Chondrocyte (in vitro differentiated cells): ENCODE measurements around the gene RUNX2. TPM values are rescaled to one million over a fixed set of nuclear protein-coding genes. Genes with fewer than 3 reads are reported as not detected.
"Not testable (repeated sequence)": the region's sequence is repeated elsewhere in the genome, so short reads cannot be mapped to it uniquely, and the experiment has no call there.

Experiments
- DNase-seq: peaks from one replicate; pipeline ENCODE4 v3.0.0; 2021; ENCODE audit warnings: mixed read lengths, low spot score
- H3K27ac Mint-ChIP-seq: one replicate; pipeline ENCODE4 v1.8.0; 2021; ENCODE audit warnings: mild to moderate bottlenecking, moderate library complexity, mixed read lengths; ENCODE audit not compliant: unreplicated experiment
- H3K27me3 Mint-ChIP-seq: 2 replicates; pipeline ENCODE4 v1.8.0; 2021; ENCODE audit warnings: low read depth, mixed read lengths
- H3K36me3 Mint-ChIP-seq: 2 replicates; pipeline ENCODE4 v1.8.0; 2021; ENCODE audit warnings: low read depth, mixed read lengths
- H3K4me1 Mint-ChIP-seq: 2 replicates; pipeline ENCODE4 v1.8.0; 2021; ENCODE audit warnings: low read depth, mild to moderate bottlenecking, mixed read lengths
- H3K4me3 Mint-ChIP-seq: one replicate; pipeline ENCODE4 v1.8.0; 2021; ENCODE audit warnings: mild to moderate bottlenecking, moderate library complexity, mixed read lengths; ENCODE audit not compliant: unreplicated experiment
- H3K9me3 Mint-ChIP-seq: 2 replicates; pipeline ENCODE4 v1.8.0; 2021; ENCODE audit warnings: low read depth, mixed read lengths
- long read RNA-seq: library from polyadenylated mRNA; stranded (forward); transcript quantifications from one replicate; pipeline ENCODE4 v2.0.0, GENCODE V29; 2021
- total RNA-seq: library from RNA; stranded (reverse); gene quantifications from 3 replicates; pipeline ENCODE4 v1.2.1, GENCODE V29; 2021
- TF ChIP-seq, protein P1 (sequence below): fragments of 200-600 bp; sonication (generic); IDR thresholded peaks from 2 replicates; pipeline ENCODE4 v1.5.0; 2021; ENCODE audit warnings: antibody characterized with exemption, mild to moderate bottlenecking, moderate library complexity

RUNX2 gene
- 12.2 to 20.4 TPM (median 14.0 TPM) in 3 replicates for total RNA-seq
- long read RNA-seq, full-length matches to known transcripts = 1 of 8 reads
- long read RNA-seq, partial matches to known transcripts = 0 of 8 reads
- long read RNA-seq, other reads (novel, unspliced or antisense) = 7 of 8 reads

DNA sequence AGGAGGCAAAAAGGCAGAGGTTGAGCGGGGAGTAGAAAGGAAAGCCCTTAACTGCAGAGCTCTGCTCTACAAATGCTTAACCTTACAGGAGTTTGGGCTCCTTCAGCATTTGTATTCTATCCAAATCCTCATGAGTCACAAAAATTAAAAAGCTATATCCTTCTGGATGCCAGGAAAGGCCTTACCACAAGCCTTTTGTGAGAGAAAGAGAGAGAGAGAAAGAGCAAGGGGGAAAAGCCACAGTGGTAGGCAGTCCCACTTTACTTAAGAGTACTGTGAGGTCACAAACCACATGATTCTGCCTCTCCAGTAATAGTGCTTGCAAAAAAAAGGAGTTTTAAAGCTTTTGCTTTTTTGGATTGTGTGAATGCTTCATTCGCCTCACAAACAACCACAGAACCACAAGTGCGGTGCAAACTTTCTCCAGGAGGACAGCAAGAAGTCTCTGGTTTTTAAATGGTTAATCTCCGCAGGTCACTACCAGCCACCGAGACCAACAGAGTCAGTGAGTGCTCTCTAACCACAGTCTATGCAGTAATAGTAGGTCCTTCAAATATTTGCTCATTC is at the start of gene RUNX2:
Gene RUNX2, plus strand, starts transcription at position 375 of the 567 bp plus-strand sequence. CDS start 397 bp downstream, outside the sequence.
- TF ChIP-seq, protein P1, sequence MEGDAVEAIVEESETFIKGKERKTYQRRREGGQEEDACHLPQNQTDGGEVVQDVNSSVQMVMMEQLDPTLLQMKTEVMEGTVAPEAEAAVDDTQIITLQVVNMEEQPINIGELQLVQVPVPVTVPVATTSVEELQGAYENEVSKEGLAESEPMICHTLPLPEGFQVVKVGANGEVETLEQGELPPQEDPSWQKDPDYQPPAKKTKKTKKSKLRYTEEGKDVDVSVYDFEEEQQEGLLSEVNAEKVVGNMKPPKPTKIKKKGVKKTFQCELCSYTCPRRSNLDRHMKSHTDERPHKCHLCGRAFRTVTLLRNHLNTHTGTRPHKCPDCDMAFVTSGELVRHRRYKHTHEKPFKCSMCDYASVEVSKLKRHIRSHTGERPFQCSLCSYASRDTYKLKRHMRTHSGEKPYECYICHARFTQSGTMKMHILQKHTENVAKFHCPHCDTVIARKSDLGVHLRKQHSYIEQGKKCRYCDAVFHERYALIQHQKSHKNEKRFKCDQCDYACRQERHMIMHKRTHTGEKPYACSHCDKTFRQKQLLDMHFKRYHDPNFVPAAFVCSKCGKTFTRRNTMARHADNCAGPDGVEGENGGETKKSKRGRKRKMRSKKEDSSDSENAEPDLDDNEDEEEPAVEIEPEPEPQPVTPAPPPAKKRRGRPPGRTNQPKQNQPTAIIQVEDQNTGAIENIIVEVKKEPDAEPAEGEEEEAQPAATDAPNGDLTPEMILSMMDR = no peak
- H3K36me3 Mint-ChIP-seq = no peaks in the 10 kb centered on the region
- peak within 1 kb of the TSS; percentile 3 for H3K4me3 Mint-ChIP-seq

DNA sequence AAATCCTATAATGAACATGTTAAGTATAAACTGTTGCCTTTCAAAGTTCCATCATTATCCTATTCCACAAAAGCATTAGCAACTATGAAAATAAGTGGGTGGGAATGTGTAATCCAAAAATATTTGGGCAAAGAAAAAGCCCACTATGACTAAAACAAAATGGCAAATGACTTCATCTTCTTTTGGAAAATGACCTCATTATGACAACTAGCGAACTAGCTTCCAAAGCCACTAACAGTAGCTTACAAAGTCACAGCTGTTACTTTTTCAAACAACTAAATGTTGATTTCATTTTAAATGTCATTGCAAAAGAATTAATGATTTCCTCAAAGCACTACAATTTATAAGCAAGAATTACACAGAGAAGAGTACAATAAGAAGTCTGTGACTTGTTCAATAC is 49.8 kb upstream of the RUNX2 start:
- peaks cover 14% of the 10 kb centered on the region for H3K36me3 Mint-ChIP-seq
- no peak overlapping the region for H3K4me3 Mint-ChIP-seq
- peaks cover 20% of the 10 kb centered on the region for H3K9me3 Mint-ChIP-seq
- no peak overlapping the region for H3K27ac Mint-ChIP-seq
- TF ChIP-seq, protein P1 = no peak
- H3K27me3 Mint-ChIP-seq = no peaks in the 10 kb centered on the region
- H3K4me1 Mint-ChIP-seq = no peaks in the 10 kb centered on the region
- no peak for DNase-seq

More for the DNA sequence above, at the start of gene RUNX2:
- no peaks in the 10 kb centered on the region for H3K27me3 Mint-ChIP-seq
- peaks cover 30% of the 10 kb centered on the region for H3K4me1 Mint-ChIP-seq
- H3K27ac Mint-ChIP-seq = peak within 1 kb of the TSS; percentile 55
- DNase-seq = no peak
- no peaks in the 10 kb centered on the region for H3K9me3 Mint-ChIP-seq

DNA sequence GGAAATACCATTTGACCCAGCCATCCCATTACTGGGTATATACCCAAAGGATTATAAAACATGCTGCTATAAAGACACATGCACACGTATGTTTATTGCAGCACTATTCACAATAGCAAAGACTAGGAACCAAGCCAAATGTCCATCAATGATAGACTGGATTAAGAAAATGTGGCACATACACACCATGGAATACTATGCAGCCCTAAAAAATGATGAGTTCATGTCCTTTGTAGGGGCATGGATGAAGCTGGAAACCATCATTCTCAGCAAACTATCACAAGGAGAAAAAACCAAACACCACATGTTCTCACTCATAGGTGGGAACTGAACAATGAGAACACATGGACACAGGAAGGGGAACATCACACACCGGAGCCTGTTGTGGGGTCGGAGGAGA is 41.4 kb upstream of the RUNX2 start:
- peaks cover 15% of the 10 kb centered on the region for H3K9me3 Mint-ChIP-seq
- DNase-seq, H3K27me3 Mint-ChIP-seq, H3K27ac Mint-ChIP-seq, H3K4me1 Mint-ChIP-seq, H3K4me3 Mint-ChIP-seq: not testable (repeated sequence)
- H3K36me3 Mint-ChIP-seq = peaks cover 13% of the 10 kb centered on the region

DNA sequence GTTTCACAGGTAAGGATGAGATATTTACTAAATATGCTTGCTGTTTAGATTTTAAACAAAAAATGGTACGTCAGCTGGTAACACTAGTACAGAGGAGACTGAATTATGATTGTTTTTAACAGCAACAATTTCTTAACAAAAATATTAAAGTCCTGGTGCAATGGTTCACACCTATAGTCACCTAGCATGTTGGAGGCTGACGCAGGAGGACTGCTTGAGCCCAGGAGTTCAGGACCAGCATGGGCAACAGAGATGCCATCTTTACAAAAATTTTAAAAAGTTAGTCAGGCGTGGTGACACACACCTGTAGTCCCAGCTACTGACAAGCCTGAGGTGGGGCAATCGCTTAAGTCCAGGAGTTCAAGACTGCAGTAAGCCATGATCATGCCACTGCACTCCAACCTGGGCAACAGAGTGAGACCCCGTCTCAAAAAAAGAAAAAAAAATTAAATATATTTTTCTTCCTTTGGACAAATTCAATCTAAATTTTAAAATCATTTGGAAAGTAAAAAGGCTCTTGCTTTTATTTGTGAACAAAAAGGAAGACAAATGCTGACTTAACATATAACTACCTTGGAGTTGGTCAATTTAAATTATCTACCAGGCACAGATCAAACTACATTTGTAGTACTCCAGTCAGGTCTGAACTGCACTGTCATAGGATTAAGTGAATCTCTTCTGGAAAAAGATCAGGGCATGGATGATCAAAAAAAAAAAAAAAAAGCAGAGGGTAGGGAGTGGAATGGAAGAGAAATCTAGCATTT is 38.2 kb upstream of the RUNX2 start:
- Mint-ChIP-seq H3K4me1 (no peaks in the 10 kb centered on the region), H3K36me3 (peaks cover 5% of the 10 kb centered on the region), H3K27me3 (no peaks in the 10 kb centered on the region), H3K9me3 (peaks cover 13% of the 10 kb centered on the region), H3K4me3 (no peak overlapping the region), H3K27ac (no peak overlapping the region)
- DNase-seq = no peak
- TF ChIP-seq, protein P1 = no peak

DNA sequence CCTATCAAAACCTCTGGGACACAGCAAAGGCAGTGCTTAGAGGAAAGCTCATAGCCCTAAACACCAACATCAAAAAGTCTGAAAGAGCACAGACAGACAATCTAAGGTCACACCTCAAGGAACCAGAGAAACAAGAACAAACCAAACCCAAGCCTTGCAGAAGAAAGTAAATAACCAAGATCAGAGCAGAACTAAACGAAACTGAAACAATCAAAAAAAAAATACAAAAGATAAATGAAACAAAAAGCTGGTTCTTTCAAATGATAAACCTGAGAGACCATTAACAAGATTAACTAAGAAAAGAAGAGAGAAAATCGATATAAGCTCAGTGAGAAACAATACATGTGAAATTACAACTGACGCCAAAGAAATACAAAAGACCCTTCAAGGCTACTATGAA is 34.8 kb upstream of the RUNX2 start:
- peaks cover 4% of the 10 kb centered on the region for H3K36me3 Mint-ChIP-seq
- no peaks in the 10 kb centered on the region for H3K4me1 Mint-ChIP-seq
- no peaks in the 10 kb centered on the region for H3K27me3 Mint-ChIP-seq
- no peak overlapping the region for H3K27ac Mint-ChIP-seq
- DNase-seq = no peak
- TF ChIP-seq, protein P1 = no peak
- no peak overlapping the region for H3K4me3 Mint-ChIP-seq
- H3K9me3 Mint-ChIP-seq = peaks cover 17% of the 10 kb centered on the region

DNA sequence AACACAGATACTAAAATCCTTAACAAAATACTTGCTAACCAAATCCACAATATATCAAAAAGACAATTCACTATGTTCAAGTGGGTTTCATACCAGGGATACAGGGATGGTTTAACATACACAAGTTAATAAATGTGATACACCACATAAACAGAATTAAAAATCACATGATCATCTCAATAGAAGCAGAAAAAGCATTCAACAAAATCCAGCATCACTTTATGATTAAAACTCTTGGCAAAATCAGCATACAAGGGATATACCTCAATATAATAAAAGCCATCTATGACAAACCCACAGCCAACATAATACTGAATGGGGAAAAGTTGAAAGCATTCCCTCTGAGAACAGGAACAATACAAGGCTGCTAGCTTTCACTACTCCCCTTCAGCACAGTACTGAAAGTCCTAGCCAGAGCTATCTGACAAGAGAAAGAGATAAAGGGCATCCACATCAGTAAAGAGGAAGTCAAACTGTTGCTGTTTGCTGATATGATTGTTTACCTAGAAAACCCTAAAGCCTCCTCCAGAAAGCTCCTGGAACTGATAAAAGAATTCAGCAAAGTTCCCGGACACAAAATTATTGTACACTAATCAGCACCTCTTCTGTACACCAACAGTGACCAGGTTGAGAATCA is 33.9 kb upstream of the RUNX2 start:
- H3K4me3 Mint-ChIP-seq, H3K27ac Mint-ChIP-seq, H3K27me3 Mint-ChIP-seq, H3K4me1 Mint-ChIP-seq, DNase-seq, H3K36me3 Mint-ChIP-seq: not testable (repeated sequence)
- H3K9me3 Mint-ChIP-seq = peaks cover 17% of the 10 kb centered on the region
